HCEC 1CT (cell line): ENCODE results near the gene ST3GAL3.
"Not testable (repeated sequence)": the region's sequence is repeated elsewhere in the genome, so short reads cannot be mapped to it uniquely, and the experiment has no call there.

ENCODE experiments used
- DNase-seq: peaks from one replicate; pipeline ENCODE4 v3.0.0-alpha.2; 2017

The ST3GAL3 gene

GRCh38 chr1:43760745-43761317 lies 53.5 kb downstream of the ST3GAL3 start:
- no peak for DNase-seq

GRCh38 chr1:43763497-43763973 lies 56.2 kb downstream of the ST3GAL3 start:
- DNase-seq = peak; percentile 93

DNA sequence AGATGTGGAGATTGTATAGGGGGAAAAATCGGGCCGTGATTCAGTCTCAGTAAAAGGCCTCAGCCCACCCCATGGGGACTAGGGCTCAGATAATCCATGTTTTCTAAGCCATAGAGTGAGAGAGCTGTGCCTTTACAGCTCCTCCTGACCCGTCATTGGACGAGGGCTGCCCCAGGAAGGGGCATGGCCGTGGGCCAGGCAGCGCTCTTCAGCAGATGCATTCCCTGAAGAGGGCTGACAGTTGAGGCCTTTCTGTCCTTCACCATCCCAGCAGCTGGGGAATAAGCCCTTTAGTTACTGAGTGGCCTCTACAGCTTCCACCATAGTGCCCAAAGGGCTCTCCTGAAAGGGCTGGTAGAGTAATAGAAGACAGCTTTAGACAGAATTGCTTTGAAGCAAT lies 57.2 kb downstream of the ST3GAL3 start:
- DNase-seq = no peak

- DNase-seq = no peak
Measured at GRCh38 chr1:43766086-43766784, 58.9 kb downstream of the ST3GAL3 start.

GRCh38 chr1:43766818-43767525 lies 59.6 kb downstream of the ST3GAL3 start:
- no peak for DNase-seq

DNA sequence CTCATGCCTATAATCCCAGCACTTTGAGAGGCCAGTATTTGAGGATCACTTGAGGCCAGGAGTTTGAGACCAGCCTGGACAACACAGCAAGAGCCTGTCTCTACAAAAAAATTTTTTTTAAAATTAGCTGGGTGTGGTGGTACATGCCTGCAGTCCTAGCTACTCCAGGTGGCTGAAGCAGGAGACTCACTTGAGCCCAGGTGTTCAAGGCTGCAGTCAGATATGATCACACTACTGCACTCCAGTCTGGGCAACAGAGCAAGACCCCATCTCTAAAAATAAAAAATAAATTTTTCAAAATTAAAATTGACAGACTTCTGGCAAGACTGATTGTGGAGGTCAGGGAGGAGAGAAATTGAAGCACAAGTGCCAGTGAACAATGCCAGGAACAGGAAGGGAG lies 60.8 kb downstream of the ST3GAL3 start:
- DNase-seq = no peak

- no peak for DNase-seq
Measured at GRCh38 chr1:43769350-43769908, 62.1 kb downstream of the ST3GAL3 start.

- no peak for DNase-seq
Measured at GRCh38 chr1:43770111-43770510, 62.8 kb downstream of the ST3GAL3 start.

DNA sequence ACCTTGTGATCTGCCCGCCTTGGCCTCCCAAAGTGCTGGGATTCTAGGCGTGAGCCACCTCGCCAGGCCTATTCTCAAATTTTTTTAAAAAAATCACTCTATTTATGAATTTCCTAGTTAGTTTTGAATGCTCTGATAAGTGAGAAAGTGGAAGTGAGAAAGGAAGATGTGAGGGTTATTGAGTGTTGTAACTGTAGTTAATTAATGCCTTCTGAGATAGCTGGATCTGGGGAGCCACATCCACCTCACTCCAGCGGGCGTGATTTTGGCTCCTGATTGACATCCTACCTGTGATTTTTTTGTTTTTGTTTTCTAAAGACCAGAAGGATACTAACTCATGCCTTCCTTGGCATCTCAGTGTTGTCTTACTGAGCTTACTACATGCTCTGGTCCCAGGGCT lies 65.6 kb downstream of the ST3GAL3 start:
- DNase-seq = no peak

GRCh38 chr1:43773821-43774220 lies 66.5 kb downstream of the ST3GAL3 start:
- DNase-seq = no peak

GRCh38 chr1:43774359-43774758 lies 67.0 kb downstream of the ST3GAL3 start:
- peak; percentile 80 for DNase-seq

- peak; percentile 81 for DNase-seq
Measured at GRCh38 chr1:43776043-43776761, 68.9 kb downstream of the ST3GAL3 start.

DNA sequence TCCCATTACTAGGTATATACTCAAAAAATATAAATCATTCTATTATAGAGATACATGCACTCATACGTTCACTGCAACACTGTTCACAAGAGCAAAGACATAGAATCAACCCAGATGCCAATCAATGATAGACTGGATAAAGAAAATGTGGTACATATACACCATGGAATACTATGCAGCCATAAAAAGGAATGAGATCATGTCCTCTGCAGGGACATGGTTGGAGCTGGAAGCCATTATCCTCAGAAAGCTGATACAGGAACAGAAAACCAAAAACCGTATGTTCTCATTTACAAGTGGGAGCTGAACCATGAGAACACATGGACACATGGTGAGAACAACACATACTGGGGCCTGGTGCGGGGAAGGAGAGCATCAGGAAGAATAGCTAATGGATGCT lies 70.6 kb downstream of the ST3GAL3 start:
- not testable (repeated sequence) for DNase-seq

DNA sequence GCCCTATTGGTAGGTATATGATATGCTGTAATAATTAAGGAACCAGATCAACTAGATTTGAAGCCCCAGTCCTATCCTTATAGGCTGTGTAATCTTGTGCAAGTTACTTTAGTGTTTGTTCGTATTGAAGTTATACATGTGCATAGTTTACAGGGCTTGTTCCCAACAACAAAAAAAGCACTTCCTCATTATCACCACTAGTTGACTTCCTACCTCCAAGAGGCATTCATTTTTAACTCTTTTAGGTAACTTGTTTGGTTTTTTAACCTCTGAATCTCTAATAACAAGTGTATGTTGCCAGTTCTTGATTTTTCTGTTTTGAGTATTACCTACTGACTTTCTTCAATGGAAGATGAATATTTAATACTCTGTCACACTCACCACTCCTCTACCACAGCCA lies 71.9 kb downstream of the ST3GAL3 start:
- DNase-seq = no peak

DNA sequence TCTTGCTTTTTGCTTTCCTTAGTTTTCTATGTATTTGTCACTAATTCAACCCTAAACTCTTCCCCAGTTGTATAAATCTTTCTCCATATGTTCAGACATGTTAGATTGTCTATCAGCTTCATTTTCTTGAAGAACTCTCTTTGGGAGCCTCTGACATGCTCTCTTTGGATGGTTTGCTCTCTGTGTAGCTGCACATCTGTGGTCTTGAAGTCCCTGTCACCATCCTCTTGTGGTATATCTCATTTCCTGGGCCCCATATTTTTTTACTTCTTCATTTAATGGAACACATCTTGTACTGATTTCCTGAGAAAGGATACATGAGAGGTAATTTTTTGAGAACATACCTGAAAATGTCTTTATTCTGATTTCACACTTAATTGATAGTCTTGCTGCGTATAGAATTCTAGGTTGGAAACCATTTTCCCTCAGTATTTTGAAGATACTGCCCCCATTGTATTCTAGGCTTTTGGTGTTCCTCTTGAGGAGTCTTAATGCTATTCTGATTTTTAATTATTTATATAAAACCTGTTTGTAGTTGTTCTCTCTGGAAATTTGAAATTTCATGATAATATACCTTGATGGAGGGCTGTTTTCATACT lies 72.6 kb downstream of the ST3GAL3 start:
- DNase-seq = no peak

- DNase-seq = no peak
Measured at GRCh38 chr1:43781574-43781973, 74.2 kb downstream of the ST3GAL3 start.

DNA sequence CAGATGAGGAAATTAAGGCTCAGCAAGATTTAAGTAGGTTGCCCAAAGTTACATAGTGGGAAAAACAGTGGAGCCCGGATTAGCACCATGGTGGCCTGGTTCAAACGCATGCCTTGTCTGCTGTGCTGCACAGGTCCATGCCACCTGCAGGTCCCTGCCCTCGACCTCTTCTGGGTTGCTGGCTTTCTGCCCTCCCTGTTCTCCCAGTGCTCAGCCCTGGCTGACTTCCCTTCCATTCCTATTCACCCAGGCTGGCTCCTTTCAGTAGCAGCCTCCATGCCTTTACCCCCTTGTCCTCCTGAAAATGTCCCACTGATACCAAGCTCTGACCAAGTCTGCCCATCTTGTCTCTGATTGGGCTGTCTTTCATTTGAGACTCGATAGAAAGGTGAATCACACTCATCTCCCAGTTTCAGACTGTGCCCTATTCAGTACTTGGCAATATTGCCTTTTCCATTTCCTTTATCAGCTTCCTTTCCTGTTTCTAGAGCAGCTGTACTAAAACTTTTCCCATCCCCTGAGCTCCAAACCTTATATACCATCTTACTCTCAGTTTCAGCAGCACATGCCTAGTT lies 75.8 kb downstream of the ST3GAL3 start:
- DNase-seq = no peak

GRCh38 chr1:43783671-43784205 lies 76.4 kb downstream of the ST3GAL3 start:
- peak; percentile 37 for DNase-seq

- DNase-seq = no peak
Measured at GRCh38 chr1:43786201-43786958, 79.0 kb downstream of the ST3GAL3 start.

DNA sequence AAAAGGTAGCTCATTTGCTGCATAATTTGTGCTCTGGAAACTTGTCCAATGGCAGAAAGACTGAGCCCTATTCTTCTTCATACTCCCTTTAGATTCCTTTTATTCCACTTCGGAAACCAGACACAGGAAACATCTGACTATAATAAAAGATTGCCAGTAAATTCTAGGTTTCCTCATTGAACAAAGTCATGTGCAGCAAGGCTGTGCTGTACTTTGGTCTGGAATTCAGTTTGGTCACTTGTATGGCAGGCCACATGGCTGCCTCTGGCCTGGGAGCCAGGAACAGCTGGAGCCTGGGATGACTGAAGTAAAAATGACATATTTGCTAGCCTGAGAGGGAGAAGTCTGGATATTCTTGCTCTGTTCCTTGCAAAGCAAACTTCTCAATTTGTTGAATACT lies 79.6 kb downstream of the ST3GAL3 start:
- no peak for DNase-seq
